ENCODE data around the gene EME1. TPM values are rescaled to one million over a fixed set of nuclear protein-coding genes. Genes with fewer than 3 reads are reported as not detected.
A peak's percentile ranks its signal among the peaks of the same experiment; 100 is the strongest.

EME1 gene
- total and polyA plus RNA-seq, 2 of the 13 experiments (the other 11 are each of a cell fraction or from before 2014, with no cell fraction given), result 20.7 to 24.6 TPM

DNA sequence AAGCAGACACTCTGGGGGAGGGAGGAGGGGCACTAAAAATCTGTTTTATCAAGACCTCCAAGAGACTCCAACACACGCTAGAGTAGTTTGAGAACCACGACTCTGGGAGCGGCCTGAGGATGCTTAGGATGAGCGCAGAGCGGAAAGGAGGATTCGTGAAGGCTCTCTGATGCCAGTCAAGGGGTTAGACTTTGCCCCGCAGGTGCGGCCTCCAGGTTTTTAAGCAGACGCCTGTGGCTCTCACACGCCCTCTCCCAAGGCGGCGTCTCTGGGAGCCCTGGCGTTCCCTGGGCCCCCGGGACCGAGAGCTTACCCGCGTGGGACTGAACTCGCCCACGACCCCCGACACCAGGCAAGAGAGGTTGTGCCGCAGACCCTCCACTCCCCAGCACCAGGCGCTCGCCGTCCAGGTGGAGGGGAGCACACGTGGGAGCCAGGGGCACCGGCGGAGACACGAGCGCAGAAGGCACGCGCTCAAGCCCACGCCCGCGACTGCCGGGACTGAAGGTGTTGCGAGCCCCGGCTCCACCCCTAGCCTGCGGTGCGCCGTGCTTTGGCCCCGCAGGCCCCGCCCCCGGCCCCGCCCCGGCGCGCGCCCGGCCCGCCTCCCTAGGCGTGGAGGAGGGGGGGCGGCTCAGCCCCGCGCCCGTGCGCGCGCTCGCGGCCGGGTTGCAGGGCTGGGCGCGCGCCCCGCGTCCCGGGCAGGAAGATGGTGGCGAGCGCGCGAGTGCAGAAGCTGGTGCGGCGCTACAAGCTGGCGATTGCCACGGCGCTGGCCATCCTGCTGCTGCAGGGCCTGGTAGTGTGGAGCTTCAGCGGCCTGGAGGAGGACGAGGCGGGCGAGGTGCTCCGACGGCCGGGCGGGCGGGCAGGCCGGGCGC is 27.4 kb upstream of the EME1 start, which contains the start of gene XYLT2 (continued):
- TF ChIP-seq, protein P1, sequence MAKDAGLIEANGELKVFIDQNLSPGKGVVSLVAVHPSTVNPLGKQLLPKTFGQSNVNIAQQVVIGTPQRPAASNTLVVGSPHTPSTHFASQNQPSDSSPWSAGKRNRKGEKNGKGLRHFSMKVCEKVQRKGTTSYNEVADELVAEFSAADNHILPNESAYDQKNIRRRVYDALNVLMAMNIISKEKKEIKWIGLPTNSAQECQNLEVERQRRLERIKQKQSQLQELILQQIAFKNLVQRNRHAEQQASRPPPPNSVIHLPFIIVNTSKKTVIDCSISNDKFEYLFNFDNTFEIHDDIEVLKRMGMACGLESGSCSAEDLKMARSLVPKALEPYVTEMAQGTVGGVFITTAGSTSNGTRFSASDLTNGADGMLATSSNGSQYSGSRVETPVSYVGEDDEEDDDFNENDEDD (CRISPR knock-in tag; IDR thresholded peaks at IDR 0.05; ENCODE audit: borderline replicate concordance), result peak; percentile 62; the same call in 1 of the 2 replicates
- TF ChIP-seq ZNF296 (CRISPR knock-in tag; conservative IDR thresholded peaks at IDR 0.05) (0 out of 2 replicates have a peak, but pooled peaks have one; percentile 60), ZNF607 (CRISPR knock-in tag; IDR thresholded peaks at IDR 0.05; ENCODE audit: borderline replicate concordance) (peak; percentile 65; the same call in 1 of the 2 replicates), PITX1 (CRISPR knock-in tag; IDR thresholded peaks at IDR 0.05) (peak; percentile 52; the same call in 1 of the 2 replicates), BRD4 (CRISPR knock-in tag; IDR thresholded peaks at IDR 0.05) (peak; percentile 70; the same call in 1 of the 2 replicates), ASH2L (IDR thresholded peaks at IDR 0.05; ENCODE audit: insufficient read length, low read depth, low read length) (peak; percentile 63), MAFK (conservative IDR thresholded peaks at IDR 0.05 in 1 of 2, IDR thresholded peaks at IDR 0.05 in 1 of 2; ENCODE audit: low read length in 2 of 2) (no peak), ZNF7 (CRISPR knock-in tag; IDR thresholded peaks at IDR 0.05) (no peak)
- TF ChIP-seq, protein P2, sequence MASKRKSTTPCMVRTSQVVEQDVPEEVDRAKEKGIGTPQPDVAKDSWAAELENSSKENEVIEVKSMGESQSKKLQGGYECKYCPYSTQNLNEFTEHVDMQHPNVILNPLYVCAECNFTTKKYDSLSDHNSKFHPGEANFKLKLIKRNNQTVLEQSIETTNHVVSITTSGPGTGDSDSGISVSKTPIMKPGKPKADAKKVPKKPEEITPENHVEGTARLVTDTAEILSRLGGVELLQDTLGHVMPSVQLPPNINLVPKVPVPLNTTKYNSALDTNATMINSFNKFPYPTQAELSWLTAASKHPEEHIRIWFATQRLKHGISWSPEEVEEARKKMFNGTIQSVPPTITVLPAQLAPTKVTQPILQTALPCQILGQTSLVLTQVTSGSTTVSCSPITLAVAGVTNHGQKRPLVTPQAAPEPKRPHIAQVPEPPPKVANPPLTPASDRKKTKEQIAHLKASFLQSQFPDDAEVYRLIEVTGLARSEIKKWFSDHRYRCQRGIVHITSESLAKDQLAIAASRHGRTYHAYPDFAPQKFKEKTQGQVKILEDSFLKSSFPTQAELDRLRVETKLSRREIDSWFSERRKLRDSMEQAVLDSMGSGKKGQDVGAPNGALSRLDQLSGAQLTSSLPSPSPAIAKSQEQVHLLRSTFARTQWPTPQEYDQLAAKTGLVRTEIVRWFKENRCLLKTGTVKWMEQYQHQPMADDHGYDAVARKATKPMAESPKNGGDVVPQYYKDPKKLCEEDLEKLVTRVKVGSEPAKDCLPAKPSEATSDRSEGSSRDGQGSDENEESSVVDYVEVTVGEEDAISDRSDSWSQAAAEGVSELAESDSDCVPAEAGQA (IDR thresholded peaks at IDR 0.05; ENCODE audit: low read depth), result no peak
- TF ChIP-seq, protein P2 (CRISPR knock-in tag; IDR thresholded peaks at IDR 0.05; ENCODE audit: borderline replicate concordance), result no peak
- TF ChIP-seq, protein P3, sequence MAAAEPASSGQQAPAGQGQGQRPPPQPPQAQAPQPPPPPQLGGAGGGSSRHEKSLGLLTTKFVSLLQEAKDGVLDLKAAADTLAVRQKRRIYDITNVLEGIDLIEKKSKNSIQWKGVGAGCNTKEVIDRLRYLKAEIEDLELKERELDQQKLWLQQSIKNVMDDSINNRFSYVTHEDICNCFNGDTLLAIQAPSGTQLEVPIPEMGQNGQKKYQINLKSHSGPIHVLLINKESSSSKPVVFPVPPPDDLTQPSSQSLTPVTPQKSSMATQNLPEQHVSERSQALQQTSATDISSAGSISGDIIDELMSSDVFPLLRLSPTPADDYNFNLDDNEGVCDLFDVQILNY (CRISPR knock-in tag; conservative IDR thresholded peaks at IDR 0.05), result no peak
- TF ChIP-seq, protein P4, sequence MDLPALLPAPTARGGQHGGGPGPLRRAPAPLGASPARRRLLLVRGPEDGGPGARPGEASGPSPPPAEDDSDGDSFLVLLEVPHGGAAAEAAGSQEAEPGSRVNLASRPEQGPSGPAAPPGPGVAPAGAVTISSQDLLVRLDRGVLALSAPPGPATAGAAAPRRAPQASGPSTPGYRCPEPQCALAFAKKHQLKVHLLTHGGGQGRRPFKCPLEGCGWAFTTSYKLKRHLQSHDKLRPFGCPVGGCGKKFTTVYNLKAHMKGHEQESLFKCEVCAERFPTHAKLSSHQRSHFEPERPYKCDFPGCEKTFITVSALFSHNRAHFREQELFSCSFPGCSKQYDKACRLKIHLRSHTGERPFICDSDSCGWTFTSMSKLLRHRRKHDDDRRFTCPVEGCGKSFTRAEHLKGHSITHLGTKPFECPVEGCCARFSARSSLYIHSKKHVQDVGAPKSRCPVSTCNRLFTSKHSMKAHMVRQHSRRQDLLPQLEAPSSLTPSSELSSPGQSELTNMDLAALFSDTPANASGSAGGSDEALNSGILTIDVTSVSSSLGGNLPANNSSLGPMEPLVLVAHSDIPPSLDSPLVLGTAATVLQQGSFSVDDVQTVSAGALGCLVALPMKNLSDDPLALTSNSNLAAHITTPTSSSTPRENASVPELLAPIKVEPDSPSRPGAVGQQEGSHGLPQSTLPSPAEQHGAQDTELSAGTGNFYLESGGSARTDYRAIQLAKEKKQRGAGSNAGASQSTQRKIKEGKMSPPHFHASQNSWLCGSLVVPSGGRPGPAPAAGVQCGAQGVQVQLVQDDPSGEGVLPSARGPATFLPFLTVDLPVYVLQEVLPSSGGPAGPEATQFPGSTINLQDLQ (CRISPR knock-in tag; IDR thresholded peaks at IDR 0.05), result 0 out of 2 replicates have a peak, but pooled peaks have one; percentile 48
- TF ChIP-seq, protein P5, sequence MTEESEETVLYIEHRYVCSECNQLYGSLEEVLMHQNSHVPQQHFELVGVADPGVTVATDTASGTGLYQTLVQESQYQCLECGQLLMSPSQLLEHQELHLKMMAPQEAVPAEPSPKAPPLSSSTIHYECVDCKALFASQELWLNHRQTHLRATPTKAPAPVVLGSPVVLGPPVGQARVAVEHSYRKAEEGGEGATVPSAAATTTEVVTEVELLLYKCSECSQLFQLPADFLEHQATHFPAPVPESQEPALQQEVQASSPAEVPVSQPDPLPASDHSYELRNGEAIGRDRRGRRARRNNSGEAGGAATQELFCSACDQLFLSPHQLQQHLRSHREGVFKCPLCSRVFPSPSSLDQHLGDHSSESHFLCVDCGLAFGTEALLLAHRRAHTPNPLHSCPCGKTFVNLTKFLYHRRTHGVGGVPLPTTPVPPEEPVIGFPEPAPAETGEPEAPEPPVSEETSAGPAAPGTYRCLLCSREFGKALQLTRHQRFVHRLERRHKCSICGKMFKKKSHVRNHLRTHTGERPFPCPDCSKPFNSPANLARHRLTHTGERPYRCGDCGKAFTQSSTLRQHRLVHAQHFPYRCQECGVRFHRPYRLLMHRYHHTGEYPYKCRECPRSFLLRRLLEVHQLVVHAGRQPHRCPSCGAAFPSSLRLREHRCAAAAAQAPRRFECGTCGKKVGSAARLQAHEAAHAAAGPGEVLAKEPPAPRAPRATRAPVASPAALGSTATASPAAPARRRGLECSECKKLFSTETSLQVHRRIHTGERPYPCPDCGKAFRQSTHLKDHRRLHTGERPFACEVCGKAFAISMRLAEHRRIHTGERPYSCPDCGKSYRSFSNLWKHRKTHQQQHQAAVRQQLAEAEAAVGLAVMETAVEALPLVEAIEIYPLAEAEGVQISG (CRISPR knock-in tag; IDR thresholded peaks at IDR 0.05), result peak; percentile 64
